NCI-H460 (cell line): Measurements from ENCODE around the gene ZDHHC1. TPM values are rescaled to one million over a fixed set of nuclear protein-coding genes. Genes with fewer than 3 reads are reported as not detected.
"Not testable (repeated sequence)": the region's sequence is repeated elsewhere in the genome, so short reads cannot be mapped to it uniquely, and the experiment has no call there.

Experiments used
- DNase-seq: peaks from one replicate; pipeline ENCODE4 v3.0.0-alpha.2; 2016; ENCODE audit warnings: low read depth; ENCODE audit errors: extremely low read depth
- small RNA-seq, 2 experiments: library from RNA; depleted of rRNA; stranded (forward); fragments of <200 nt; gene quantifications; one replicate each; pipeline ENCODE3, GENCODE V24; 2014
- total RNA-seq: library from RNA; depleted of rRNA; stranded (reverse); fragments of >200 nt; shearing (Covaris generic); gene quantifications from 2 replicates; pipeline ENCODE4 v1.2.3, GENCODE V29; 2014; rRNA removed

ZDHHC1 gene
- total RNA-seq, 1 experiment from 2014 or later: 9.9 TPM

DNA sequence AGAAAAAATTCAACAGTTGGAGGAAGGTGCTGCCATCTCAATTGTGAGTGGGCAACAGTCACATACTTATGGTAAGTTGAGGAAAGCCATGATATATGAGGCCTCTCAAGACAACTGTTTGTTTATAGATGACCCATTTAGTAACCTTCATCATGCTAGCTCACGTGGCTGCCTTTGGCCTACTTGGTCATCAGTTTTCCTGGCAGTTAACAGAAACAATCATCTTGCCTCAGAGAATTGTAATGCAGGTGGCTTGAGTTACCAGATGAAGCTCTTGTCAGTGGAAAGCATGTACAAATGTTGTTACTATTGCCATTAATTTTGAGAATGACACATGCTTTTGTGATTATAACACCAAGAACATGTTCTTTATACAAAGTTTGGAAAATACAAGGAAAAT lies 37.6 kb downstream of the ZDHHC1 start:
- no peak for DNase-seq

- DNase-seq: not testable (repeated sequence)
Observed at GRCh38 chr16:67376012-67376411, 40.3 kb downstream of the ZDHHC1 start.

- peak; percentile 21 for DNase-seq
Observed at GRCh38 chr16:67372664-67373063, 43.6 kb downstream of the ZDHHC1 start.

DNA sequence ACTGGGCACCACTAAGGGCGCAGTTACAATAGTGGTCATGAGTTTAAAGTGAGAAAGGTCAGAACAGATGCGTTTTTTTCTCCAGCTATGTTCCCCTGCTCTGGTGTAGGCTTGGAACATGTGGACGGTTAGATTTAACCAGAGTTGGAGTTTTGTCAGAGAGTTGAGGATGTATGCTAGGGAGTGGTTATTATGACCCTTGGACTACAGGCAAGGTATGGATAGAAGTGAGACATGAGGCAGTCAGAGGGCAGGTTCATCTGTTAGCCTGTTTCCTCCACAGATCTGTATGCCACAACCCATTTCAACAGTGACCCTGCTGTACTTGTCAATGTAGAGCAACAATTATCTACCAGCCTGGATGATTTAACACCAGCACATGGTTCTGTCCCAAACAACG lies 45.6 kb downstream of the ZDHHC1 start:
- DNase-seq: no peak

DNA sequence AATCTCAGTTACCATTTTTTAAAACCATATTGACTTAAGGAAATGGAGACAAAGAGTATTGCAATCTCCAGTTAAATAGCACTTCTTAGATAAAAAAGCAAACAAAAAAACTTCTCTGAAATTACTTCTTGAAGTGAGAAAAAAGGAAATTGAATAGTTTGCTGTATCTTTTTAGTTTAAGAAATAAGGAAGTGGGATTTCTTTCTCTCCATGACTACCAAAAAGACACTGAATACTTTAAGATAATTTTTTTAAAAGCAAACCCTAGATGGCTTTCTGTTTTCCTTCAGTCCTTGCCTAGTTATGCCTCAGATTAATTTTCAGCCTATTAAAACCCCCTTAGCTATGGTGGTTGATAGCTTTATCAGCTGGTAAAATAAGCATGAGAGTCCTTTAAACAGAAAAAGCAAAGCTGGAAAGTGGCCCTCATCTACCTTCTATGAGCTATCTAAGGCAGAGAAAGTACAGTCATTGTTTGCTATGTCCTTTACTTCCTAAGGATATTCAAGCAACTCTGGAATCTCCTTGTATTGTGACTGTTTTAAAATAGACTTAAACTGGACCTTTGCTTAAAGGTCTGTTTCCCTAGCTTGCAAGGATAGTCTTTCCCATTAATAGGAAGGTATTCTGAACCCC lies 51.6 kb downstream of the ZDHHC1 start:
- DNase-seq: no peak

- no peak for DNase-seq
Observed at GRCh38 chr16:67361038-67361437, 55.2 kb downstream of the ZDHHC1 start.

- not testable (repeated sequence) for DNase-seq
Observed at GRCh38 chr16:67359540-67360269, 56.6 kb downstream of the ZDHHC1 start.

GRCh38 chr16:67357561-67357960 lies 58.7 kb downstream of the ZDHHC1 start:
- no peak for DNase-seq

DNA sequence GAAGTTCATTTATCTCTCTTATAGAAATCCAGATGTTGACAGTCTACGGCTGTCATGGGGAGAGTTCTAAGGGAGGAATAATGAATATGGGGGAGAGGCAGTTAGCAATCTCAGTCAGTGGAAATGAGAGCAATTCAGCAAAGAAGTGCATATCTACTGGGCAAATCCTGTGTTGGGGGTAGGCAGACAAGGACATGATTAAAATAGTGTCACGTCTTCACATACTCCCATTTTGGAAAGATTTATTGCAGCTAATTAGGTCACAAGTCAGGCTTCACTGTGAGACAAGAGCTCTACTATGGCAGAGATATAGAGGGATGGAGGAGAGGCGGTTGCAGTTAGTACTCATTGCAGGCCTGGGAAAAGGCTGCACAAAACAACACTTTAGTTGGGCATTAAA lies 59.9 kb downstream of the ZDHHC1 start:
- DNase-seq: no peak

- not testable (repeated sequence) for DNase-seq
Observed at GRCh38 chr16:67352463-67352862, 63.8 kb downstream of the ZDHHC1 start.

GRCh38 chr16:67350324-67350723 lies 66.0 kb downstream of the ZDHHC1 start:
- no peak for DNase-seq

DNA sequence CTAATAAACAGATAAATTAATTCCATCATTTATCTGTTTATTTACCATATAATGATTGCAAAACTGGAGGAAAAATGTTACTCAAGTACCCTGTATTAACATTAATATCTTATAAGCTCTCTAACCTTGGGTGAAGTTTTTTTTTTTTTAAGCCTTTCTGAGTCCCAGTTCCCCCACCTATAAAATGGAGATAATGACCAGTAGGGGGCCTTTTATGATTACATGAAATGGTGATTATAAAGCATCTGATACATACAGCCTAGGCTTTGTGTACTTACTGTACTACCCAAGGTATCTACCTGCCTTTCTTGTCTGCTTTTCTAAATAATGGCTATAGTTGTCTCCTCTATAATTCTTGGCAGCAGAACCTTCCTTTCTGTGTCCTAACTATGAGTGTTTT lies 67.1 kb downstream of the ZDHHC1 start:
- peak; percentile 41 for DNase-seq

GRCh38 chr16:67346341-67346740 lies 69.9 kb downstream of the ZDHHC1 start:
- no peak for DNase-seq

- DNase-seq: no peak
Observed at GRCh38 chr16:67345401-67345800, 70.9 kb downstream of the ZDHHC1 start.

Small RNAs within 50 kb of the gene (small RNA-seq; reads per million reads assigned to genes)
- gene RNU1-123P: 0 reads per million in 2 experiments

Other genes starting within 250 kb of the ZDHHC1 start
- 66.3 and 68.2 TPM in 2 replicates for gene NOL3, start 245.9 kb downstream of the ZDHHC1 start, total RNA-seq
- gene MATCAP1, start 232.5 kb downstream of the ZDHHC1 start, total RNA-seq: 9.6 and 10.8 TPM in 2 replicates
- gene EXOC3L1, start 226.3 kb downstream of the ZDHHC1 start, total RNA-seq: not detected in 2 replicates
- gene E2F4, start 224.3 kb downstream of the ZDHHC1 start, total RNA-seq: 122 TPM in 2 replicates
- 1.1 and 1.5 TPM in 2 replicates for gene ELMO3, start 217.3 kb downstream of the ZDHHC1 start, total RNA-seq
- 37.7 and 46.9 TPM in 2 replicates for gene TMEM208, start 189.3 kb downstream of the ZDHHC1 start, total RNA-seq
- gene FHOD1, start 169.0 kb downstream of the ZDHHC1 start, total RNA-seq: 22.6 and 30.4 TPM in 2 replicates
- gene SLC9A5, start 167.5 kb downstream of the ZDHHC1 start, total RNA-seq: 0.78 and 0.94 TPM in 2 replicates
- gene PLEKHG4, start 136.9 kb downstream of the ZDHHC1 start, total RNA-seq: 7.1 and 9.1 TPM in 2 replicates
- gene KCTD19, start 89.7 kb downstream of the ZDHHC1 start, total RNA-seq: not detected in 2 replicates
- not detected in 2 replicates for gene LRRC36, start 89.7 kb downstream of the ZDHHC1 start, total RNA-seq
- gene TPPP3, start 23.0 kb downstream of the ZDHHC1 start, total RNA-seq: 0.84 TPM in 1 of 2 replicates, not detected in the other
- gene HSD11B2, start 14.6 kb upstream of the ZDHHC1 start, total RNA-seq: 0.17 and 1.2 TPM in 2 replicates
- gene ATP6V0D1, start 64.7 kb upstream of the ZDHHC1 start, total RNA-seq: 66.7 and 69.8 TPM in 2 replicates
- gene AGRP, start 67.1 kb upstream of the ZDHHC1 start, total RNA-seq: not detected in 2 replicates
- 21.9 and 24.1 TPM in 2 replicates for gene RIPOR1, start 112.4 kb upstream of the ZDHHC1 start, total RNA-seq
- gene CTCF, start 146.0 kb upstream of the ZDHHC1 start, total RNA-seq: 41.6 and 55.9 TPM in 2 replicates
- 0.32 and 0.40 TPM in 2 replicates for gene CARMIL2, start 228.7 kb upstream of the ZDHHC1 start, total RNA-seq
- gene ACD, start 243.8 kb upstream of the ZDHHC1 start, total RNA-seq: 27.7 and 37.9 TPM in 2 replicates
- 3.4 and 6.5 TPM in 2 replicates for gene PARD6A, start 244.5 kb upstream of the ZDHHC1 start, total RNA-seq